Vagina (tissue), 2 donors: ENCODE measurements around the gene GALC. TPM values are rescaled to one million over a fixed set of nuclear protein-coding genes. Genes with fewer than 3 reads are reported as not detected.

Experiments
- DNase-seq, 2 donors: peaks; one replicate each; pipeline ENCODE4 v3.0.0-alpha.2; 2017; ENCODE audit errors: extremely low spot score in 2 of 2
- H3K27ac ChIP-seq: fragments of 200-600 bp; sonication (generic); one replicate; pipeline ENCODE4 v1.5.1; 2019
- H3K27me3 ChIP-seq: fragments of 200-600 bp; sonication (generic); one replicate; pipeline ENCODE4 v1.5.1; 2019
- H3K36me3 ChIP-seq, 2 donors: fragments of 200-600 bp; sonication (generic); one replicate each; pipeline ENCODE4 v1.5.1; 2017 to 2019
- H3K4me1 ChIP-seq: fragments of 200-600 bp; sonication (generic); one replicate; pipeline ENCODE4 v1.5.1; 2019
- H3K4me3 ChIP-seq, 2 donors: fragments of 200-600 bp; sonication (generic); 1 replicate in 1 of 2; 2 replicates in 1 of 2; pipeline ENCODE4 v1.5.1; 2016 to 2019
- H3K9me3 ChIP-seq: fragments of 200-600 bp; sonication (generic); one replicate; pipeline ENCODE4 v1.5.1; 2019
- POLR2A ChIP-seq, 2 donors: fragments of 450-650 bp; IDR thresholded peaks; one replicate each; pipeline ENCODE4 v1.6.1; 2017; ENCODE audit warnings: antibody characterized with exemption in 2 of 2, mild to moderate bottlenecking in 2 of 2, moderate library complexity in 2 of 2
- POLR2AphosphoS5 ChIP-seq, 2 donors: sonication (generic); formaldehyde crosslinking; IDR thresholded peaks; one replicate each; pipeline ENCODE4 v1.9.0; 2017; ENCODE audit warnings: antibody characterized with exemption in 2 of 2, mild to moderate bottlenecking in 2 of 2, low read depth in 1 of 2; ENCODE audit not compliant: insufficient read depth in 1 of 2
- intact Hi-C: fragments of 100-400 bp; cut with DNase I; formaldehyde crosslinking; loops from one replicate; pipeline ENCODE4 v1.15.1; 2023
- total RNA-seq: library from RNA; depleted of rRNA; stranded (reverse); fragments of >200 nt; gene quantifications from one replicate; pipeline ENCODE4 v1.2.3, GENCODE V29; 2016
- TF ChIP-seq, protein P1 (sequence below), 3 experiments: fragments of 450-650 bp in 2 of 3; fragments of 200-600 bp in 1 of 3; sonication (generic) in 1 of 3; IDR thresholded peaks; one replicate each; pipeline ENCODE4 v1.5.1; 2017 to 2019; ENCODE audit warnings: antibody characterized with exemption in 3 of 3, mild to moderate bottlenecking in 2 of 3, moderate library complexity in 2 of 3

Gene GALC
- total RNA-seq, 1 donor from 2014 or later: 18.7 TPM

DNA sequence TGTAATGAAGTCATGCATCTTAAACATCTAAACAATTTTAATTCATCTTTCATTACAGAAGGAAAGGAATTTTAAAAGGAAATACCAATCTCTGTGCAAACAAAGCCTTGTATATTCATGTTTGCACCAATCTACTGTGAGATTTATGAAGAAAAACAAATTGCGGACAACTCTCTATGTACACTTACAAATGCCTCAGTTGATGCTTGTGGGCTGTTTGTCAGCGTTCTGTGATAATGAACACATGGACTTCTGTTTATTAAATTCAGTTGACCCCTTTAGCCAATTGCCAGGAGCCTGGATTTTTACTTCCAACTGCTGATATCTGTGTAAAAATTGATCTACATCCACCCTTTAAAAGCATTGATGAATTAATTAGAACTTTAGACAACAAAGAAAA, 17.3 kb upstream of the GALC start:
- intact Hi-C loops: no loop called here
- H3K4me3 ChIP-seq: no peak overlapping the region
- TF ChIP-seq POLR2AphosphoS5 (IDR thresholded peaks at IDR 0.05; ENCODE audit: insufficient read depth in 1 of 2, low read depth in 1 of 2) (no peak), POLR2A (IDR thresholded peaks at IDR 0.05) (no peak)
- TF ChIP-seq, protein P1, sequence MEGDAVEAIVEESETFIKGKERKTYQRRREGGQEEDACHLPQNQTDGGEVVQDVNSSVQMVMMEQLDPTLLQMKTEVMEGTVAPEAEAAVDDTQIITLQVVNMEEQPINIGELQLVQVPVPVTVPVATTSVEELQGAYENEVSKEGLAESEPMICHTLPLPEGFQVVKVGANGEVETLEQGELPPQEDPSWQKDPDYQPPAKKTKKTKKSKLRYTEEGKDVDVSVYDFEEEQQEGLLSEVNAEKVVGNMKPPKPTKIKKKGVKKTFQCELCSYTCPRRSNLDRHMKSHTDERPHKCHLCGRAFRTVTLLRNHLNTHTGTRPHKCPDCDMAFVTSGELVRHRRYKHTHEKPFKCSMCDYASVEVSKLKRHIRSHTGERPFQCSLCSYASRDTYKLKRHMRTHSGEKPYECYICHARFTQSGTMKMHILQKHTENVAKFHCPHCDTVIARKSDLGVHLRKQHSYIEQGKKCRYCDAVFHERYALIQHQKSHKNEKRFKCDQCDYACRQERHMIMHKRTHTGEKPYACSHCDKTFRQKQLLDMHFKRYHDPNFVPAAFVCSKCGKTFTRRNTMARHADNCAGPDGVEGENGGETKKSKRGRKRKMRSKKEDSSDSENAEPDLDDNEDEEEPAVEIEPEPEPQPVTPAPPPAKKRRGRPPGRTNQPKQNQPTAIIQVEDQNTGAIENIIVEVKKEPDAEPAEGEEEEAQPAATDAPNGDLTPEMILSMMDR (IDR thresholded peaks at IDR 0.05): no peak
- H3K36me3 ChIP-seq: no peaks in the 10 kb centered on the region
- no peak overlapping the region for H3K27ac ChIP-seq
- no peaks in the 10 kb centered on the region for H3K4me1 ChIP-seq
- no peaks in the 10 kb centered on the region for H3K27me3 ChIP-seq
- DNase-seq: no peak
- H3K9me3 ChIP-seq: no peaks in the 10 kb centered on the region

DNA sequence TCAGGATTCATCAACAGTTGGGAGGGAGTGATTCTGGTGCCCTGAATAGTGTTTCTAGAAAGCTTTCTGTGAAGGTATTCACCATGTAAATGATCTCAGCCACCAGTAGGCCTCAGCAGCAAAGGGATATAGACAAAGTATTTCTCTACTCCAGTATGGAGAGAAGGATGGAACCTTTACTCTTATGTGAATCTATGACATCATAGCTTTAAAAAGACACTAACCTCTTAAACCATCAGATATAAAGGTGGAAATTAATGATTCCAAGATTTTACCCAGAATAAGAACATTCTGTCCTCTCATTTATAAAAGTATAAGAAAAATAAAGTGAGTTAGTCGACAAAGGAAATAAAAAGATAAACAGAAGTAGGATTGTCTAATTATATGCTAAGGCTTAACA, 16.5 kb upstream of the GALC start:
- no peak for DNase-seq
- intact Hi-C loops: no loop called here
- TF ChIP-seq, protein P1 (IDR thresholded peaks at IDR 0.05): no peak
- no peak for TF ChIP-seq POLR2AphosphoS5 (IDR thresholded peaks at IDR 0.05; ENCODE audit: insufficient read depth in 1 of 2, low read depth in 1 of 2)
- TF ChIP-seq POLR2A (IDR thresholded peaks at IDR 0.05): no peak
- no peaks in the 10 kb centered on the region for H3K27me3 ChIP-seq
- no peaks in the 10 kb centered on the region for H3K9me3 ChIP-seq
- H3K27ac ChIP-seq: no peak overlapping the region
- H3K4me3 ChIP-seq: no peak overlapping the region
- H3K36me3 ChIP-seq: no peaks in the 10 kb centered on the region
- no peaks in the 10 kb centered on the region for H3K4me1 ChIP-seq

DNA sequence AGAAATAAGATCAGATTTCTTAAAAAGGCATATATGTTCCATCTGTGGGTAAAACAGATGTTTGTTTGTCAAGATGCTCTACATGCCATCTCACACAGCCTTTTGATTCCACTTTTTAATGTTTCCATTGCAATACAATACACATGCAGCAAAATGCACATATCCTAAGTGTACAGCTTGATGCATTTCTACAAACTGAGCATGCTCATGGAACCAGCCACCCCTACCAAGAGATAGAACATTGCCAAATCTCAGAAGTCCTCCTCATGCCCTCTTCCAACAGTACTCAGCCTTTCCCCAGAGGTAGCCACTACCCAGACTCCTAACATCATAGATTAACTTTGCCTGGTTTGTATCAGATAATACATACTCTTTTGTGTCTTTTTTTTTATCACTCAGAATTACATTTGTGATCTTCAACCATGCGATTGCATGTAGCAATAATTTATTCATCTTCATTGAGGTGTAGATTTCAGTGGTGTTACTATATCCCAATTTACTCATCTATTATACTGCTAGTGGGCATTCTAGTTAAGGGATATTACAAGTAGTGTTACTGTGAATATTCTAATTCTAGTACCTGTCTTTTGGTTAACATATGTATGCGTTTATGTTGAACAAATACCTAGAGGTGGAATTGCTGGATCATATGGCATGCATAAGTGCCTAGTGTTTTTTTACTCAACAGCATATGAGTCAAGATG, 15.2 kb upstream of the GALC start:
- intact Hi-C loops: no loop called here
- TF ChIP-seq POLR2A (IDR thresholded peaks at IDR 0.05): no peak
- DNase-seq: no peak
- Histone ChIP-seq H3K4me3 (no peak overlapping the region), H3K27me3 (no peaks in the 10 kb centered on the region), H3K4me1 (no peaks in the 10 kb centered on the region), H3K27ac (no peak overlapping the region), H3K9me3 (no peaks in the 10 kb centered on the region), H3K36me3 (no peaks in the 10 kb centered on the region)

DNA sequence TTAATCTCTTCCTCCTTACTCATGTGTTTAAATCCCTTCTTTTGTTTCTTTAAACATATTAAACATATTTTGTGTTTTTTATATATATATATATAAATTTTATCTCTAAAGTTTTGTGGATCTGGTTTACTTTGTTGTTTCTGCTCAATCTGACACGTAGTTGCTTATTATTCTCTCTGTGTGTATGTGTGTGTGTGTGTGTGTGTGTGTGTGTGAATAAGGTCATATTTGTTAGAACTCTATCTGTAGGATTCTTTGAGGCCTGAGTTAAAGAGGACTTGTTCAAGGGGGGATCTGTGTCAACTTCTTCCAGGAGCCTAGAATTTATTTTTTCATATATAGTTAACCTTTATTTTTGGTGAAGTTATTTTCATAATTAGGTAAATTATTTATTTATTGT, 14.6 kb upstream of the GALC start:
- Histone ChIP-seq H3K4me1 (no peaks in the 10 kb centered on the region), H3K27ac (peak overlapping the region; percentile 37), H3K36me3 (no peaks in the 10 kb centered on the region), H3K27me3 (no peaks in the 10 kb centered on the region), H3K9me3 (no peaks in the 10 kb centered on the region), H3K4me3 (no peak overlapping the region)
- TF ChIP-seq POLR2A (IDR thresholded peaks at IDR 0.05): no peak
- TF ChIP-seq, protein P1 (IDR thresholded peaks at IDR 0.05): no peak
- TF ChIP-seq POLR2AphosphoS5 (IDR thresholded peaks at IDR 0.05; ENCODE audit: insufficient read depth in 1 of 2, low read depth in 1 of 2): no peak
- intact Hi-C loops: no loop called here
- DNase-seq: no peak

DNA sequence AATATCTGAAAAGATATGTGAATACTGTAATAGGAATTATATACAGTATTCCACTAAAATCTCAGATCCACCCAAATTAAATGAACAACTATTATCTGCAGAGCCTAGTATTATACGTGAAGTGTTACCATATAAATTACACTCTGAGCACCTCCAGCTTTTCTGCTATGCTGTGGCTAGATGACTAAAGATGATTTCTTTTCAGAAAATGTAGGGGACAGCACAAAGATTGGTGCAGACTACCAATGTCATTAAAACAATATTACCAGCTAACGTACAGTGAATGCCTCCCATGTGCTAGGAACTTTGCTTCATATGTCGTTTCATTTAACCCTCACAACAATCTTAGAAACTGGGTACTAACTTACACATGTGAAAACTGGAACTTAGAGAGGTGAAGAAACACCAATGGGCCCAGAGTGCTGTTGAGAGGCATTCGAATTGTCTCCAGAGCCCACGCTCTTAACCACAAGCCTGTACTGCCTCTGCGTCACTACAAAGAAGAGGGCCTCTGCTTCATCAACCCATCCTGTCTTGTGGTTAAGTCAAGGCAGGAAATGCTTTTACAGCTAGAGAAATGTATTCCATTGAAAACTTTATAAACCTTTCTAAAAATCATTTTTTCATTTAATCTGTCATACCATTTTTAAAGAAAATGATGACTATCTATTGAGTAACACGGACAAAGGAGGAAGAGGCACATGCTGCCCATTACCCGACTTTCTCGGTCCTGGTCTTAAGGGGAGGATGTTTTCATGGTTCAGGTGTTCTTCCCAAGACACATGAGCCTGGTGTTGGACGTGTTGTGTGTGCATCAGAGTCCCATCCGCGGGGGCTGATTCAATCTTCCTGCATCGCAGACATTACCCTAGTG, 13.2 kb upstream of the GALC start:
- intact Hi-C loops: no loop called here
- no peaks in the 10 kb centered on the region for H3K9me3 ChIP-seq
- H3K27me3 ChIP-seq: no peaks in the 10 kb centered on the region
- TF ChIP-seq POLR2A (IDR thresholded peaks at IDR 0.05) (no peak), POLR2AphosphoS5 (IDR thresholded peaks at IDR 0.05; ENCODE audit: insufficient read depth in 1 of 2, low read depth in 1 of 2) (no peak)
- TF ChIP-seq, protein P1 (IDR thresholded peaks at IDR 0.05): no peak
- DNase-seq: no peak
- H3K27ac ChIP-seq: no peak overlapping the region
- H3K36me3 ChIP-seq: no peaks in the 10 kb centered on the region
- H3K4me3 ChIP-seq: peak overlapping the region in 1 of 2 donors; percentile 18
- H3K4me1 ChIP-seq: no peaks in the 10 kb centered on the region
